ENCODE data around the gene AGPAT3.
A peak's percentile ranks its signal among the peaks of the same experiment; 100 is the strongest.

Gene AGPAT3

DNA sequence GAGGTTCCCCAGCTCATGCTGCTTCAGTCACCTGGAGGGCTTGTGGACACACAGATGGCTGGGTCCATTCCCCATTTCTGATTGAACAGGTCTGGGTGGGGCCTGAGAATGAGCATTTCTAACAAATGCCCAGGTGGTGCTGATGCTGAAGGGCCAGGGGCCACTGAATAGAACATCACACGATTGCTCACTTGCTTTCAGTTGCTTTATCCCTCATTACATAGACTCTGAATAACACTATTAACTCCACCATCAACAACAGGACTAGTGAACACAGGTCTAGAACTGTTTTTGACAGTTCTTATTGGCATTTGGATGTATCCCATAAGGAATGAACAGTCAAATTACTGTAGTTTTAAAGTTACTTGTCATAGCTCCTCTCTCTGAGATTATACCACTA is 159.2 kb downstream of the AGPAT3 start:
- DNase-seq (ENCODE audit: low spot score), result no peak

DNA sequence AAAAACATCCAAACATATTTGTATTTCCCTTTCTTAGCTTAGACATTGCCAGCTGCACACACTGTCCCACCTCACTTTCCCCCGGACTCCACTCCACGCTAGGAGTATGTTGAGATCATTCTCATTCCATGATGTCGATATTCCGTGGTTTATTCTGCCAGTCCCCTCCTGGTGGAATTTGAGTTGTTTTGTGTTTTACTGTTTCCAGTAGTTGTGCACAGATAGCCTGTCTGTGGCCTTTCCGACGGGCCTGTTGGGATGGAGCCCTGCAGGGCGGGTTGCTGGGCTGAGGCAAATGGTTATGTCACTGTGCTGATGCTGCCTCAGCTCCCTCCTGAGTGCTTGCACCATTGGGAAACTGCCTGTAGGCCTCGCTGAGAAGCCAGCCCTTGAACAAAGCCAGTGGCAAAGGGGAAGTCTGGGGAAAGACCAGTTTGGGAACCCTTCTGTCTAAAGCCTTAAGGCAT is 159.9 kb downstream of the AGPAT3 start:
- peak; percentile 52 for DNase-seq (ENCODE audit: low spot score)

DNA sequence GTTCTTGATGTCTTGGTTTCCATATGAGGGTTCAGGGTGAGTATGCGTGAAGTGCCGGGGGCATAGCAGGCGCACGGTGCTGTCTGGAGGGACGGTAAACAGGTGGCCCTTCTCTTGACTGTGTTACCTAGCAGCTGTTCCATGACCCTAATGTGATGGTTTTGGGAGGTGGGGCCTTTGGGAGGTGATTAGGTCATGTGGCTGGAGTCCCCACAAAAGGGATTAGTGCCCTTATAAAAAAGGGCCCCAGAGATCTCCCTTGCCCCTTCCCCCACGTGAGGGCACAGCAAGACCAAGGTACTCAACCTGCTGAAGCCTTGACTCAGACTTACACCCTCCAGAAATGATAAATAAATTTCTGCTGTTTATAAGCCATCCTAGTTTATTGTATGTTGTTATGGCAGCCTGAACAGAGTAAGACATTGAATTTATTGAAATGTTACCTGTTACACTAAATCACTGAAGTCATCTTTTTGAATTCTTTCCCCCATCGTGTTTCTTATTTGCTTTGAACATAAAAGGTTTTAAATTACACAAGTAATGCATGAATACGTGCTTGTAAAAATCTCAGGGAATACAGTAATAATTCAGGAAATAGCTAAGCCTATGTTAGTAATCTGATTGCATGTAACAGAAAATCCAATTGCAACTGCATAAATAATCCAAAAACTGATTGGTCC is 162.7 kb downstream of the AGPAT3 start:
- DNase-seq (ENCODE audit: low spot score), result no peak

DNA sequence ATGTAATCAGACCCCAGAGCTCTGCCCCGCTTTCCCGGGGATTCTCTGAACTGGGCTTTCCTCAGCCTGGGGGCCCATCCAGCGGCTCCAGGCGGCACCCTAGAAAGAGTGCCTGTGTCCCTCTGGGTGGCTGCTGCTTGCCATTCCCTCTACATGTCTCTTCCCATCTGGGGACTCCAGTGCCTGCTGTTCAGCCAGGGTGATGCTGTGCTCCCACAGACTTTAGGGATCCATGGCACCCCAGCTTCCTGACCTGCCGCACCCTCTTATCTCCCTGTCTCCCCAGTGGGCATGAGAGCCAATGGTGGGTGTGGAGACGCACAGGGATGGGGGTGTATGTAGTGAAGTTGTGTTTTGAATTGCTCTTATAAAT is 163.2 kb downstream of the AGPAT3 start:
- DNase-seq (ENCODE audit: low spot score), result no peak

DNA sequence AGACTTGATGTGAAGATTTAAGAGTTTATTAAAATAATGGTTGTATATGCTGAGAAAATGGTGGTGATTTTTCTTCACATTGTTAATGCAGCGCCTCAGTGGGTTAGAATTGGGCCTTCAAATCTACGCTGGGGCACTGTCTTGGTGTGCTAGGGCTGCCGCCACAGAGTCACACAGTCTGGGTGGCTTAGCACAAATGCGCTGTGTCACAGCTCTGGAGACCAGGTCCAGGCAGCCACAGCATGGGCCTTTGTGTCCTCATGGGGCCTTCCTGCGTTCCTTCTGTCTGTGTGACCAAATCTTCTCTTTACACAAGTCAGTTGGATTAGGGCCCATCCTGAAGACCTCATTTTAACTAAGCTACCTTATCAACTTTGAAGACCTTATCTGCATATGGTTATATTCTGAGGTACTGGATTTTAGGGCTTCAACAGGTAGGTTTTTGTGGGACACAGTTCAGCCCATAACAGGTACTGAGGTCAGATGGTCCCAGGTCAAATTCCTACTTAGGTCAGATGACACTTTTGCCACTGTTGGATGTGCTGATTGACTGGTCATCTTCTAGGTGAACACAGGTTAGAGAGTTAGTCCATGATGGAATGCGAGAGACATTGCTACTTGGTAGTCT is 164.6 kb downstream of the AGPAT3 start:
- no peak for DNase-seq (ENCODE audit: low spot score)

DNA sequence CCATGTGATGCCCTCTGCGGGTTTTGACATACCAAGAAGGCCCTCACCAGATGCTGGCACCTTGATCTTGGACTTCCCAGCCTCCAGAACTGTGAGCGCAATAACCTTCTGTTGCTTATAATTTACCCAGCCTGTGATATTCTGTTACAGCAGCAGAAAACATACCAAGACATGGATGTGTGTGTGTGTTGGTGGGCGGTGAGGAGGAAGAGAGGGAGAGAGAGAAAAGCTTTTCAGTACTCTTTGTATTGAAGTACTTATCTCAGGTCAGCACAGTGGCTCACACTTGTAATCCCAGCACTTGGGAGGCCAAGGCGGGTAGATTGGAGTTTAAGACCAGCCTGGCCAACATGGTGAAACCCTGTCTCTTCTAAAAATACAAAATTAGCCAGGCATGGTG is 170.2 kb downstream of the AGPAT3 start:
- DNase-seq (ENCODE audit: low spot score), result no peak
